Cardiac fibroblast (primary cell): ENCODE data around the gene EPB41L2.

Source experiments
- DNase-seq, 2 donors: peaks; one replicate each; pipeline versions ENCODE4 v3.0.0 to v3.0.0-alpha.2; 2010; ENCODE audit warnings: low read depth in 2 of 2
- H3K4me3 ChIP-seq, 2 donors: replicated peaks in 1 of 2; 1 replicate in 1 of 2; 2 replicates in 1 of 2; pipeline ENCODE4 v1.5.1; 2011; ENCODE audit warnings: low read depth in 2 of 2, low read length in 2 of 2, mild to moderate bottlenecking in 2 of 2, moderate library complexity in 1 of 2
- TF ChIP-seq, protein P1 (sequence below): IDR thresholded peaks from one replicate; pipeline ENCODE4 v1.5.1; 2011; ENCODE audit warnings: low read depth, mild to moderate bottlenecking, low read length, inconsistent platforms

EPB41L2 gene

DNA sequence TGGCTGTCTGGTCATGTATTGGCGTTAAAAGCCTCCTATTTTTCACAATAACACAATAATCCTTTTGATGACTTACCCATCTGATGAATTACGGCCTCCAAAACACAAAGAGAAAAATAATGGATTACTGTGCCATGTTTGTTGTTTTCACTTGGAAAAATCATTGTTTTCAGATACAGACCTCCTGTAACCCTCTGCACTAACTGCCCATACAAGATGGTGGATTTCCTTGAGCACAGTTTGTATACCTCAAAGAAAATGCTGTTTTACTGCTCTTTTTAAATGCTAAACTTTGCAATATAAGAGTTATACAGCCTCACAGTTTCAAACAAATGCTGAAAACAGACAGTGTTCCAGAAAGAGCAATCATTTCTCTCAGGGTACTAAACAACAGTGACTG is 174.8 kb downstream of the EPB41L2 start:
- DNase-seq: no peak
- TF ChIP-seq, protein P1, sequence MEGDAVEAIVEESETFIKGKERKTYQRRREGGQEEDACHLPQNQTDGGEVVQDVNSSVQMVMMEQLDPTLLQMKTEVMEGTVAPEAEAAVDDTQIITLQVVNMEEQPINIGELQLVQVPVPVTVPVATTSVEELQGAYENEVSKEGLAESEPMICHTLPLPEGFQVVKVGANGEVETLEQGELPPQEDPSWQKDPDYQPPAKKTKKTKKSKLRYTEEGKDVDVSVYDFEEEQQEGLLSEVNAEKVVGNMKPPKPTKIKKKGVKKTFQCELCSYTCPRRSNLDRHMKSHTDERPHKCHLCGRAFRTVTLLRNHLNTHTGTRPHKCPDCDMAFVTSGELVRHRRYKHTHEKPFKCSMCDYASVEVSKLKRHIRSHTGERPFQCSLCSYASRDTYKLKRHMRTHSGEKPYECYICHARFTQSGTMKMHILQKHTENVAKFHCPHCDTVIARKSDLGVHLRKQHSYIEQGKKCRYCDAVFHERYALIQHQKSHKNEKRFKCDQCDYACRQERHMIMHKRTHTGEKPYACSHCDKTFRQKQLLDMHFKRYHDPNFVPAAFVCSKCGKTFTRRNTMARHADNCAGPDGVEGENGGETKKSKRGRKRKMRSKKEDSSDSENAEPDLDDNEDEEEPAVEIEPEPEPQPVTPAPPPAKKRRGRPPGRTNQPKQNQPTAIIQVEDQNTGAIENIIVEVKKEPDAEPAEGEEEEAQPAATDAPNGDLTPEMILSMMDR: no peak
- H3K4me3 ChIP-seq: no peak overlapping the region

DNA sequence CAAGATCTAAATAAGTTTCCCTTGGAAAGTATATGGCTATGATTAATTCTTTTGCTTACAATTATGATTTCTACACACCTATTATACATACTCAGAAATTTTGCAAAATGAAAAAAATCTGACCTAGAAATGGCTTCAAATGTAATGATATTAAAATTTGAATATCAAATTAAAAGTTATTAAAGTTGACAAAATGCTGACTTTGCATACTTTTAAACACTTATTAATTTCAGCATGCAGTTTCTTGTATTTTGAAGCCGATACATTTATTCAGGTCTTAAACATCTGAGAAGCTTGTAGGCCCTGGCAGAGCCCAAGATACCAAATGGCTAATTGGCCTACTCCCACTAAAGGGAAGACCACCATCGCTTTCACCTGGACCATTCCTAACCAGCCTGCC is 176.1 kb downstream of the EPB41L2 start:
- TF ChIP-seq, protein P1: no peak
- no peak for DNase-seq
- H3K4me3 ChIP-seq: no peak overlapping the region

DNA sequence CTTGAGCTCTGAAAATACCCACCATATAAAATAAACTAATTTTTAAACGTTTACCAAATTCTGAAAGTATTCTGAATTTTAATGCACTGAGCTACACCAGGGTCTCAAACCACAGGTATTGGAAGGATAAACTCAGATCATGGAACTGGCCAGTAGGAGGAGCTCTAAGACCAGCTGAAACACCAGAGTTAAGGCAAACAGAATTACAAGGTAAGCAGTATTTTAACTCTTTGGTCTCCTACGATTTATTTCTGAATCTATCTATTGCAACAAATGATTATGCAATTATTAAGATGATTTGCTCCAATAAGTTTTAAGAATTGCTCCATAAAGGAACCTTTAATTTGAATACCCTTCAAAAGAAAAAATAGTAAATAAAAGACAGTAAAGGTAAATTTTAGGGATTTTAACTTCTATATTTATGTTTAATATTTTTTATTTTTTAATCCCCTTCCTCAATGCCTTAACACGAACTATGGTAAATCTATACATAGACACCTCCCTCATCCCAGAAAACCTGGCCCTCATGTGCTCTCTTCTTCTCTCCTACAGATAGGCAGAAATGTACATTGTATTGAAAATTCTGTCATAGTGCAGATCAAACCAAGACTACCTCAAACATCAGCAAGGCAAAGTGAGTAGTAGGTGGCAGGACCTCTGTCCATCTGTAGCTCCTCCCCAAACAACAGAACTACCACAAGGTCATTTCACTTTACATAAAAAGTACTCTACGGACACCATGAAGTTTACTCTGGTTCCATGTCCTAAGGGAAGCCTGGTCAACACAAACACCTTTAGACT is 177.5 kb downstream of the EPB41L2 start:
- H3K4me3 ChIP-seq: no peak overlapping the region
- TF ChIP-seq, protein P1: peak; percentile 74
- DNase-seq: peak; percentile 87 to 91

DNA sequence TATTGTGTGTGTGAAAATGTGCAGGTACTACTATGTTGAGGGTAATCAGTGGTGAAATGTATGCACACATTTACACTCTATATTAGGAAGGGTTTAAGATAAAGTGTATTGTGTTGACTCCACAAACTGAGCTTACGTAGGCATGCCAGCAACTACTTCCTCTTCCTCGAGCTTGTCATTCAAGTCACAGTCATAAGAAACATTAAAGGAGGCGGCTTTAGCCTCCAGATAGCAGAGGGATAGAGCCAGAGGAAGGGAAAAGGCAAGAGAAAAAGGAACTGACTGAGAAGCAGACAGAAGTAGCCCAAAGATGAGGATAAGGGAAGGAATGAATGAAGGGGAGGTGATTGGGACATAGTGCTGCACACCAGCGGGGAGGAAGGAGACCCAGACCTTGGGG is 180.7 kb downstream of the EPB41L2 start:
- TF ChIP-seq, protein P1: no peak
- no peak for DNase-seq
- no peak overlapping the region for H3K4me3 ChIP-seq

DNA sequence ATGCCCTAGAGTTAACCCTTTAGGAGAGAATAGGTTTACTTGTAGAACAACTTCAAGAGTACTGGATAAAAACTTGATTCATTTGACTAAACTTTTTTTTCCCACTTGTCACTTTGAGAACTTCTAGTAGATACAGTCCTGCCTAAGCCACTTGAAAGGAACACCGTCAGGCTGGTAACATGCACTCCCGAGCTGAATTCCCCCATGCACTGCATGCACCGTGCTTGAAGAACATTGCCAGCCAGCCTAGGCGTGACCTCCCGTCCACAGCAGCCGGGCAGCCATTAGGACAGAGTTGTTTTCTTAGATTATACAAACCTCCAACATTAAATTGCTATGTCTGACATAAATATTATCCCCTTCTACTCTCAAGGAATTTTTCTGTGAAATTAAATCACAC is 183.2 kb downstream of the EPB41L2 start:
- TF ChIP-seq, protein P1: no peak

DNA sequence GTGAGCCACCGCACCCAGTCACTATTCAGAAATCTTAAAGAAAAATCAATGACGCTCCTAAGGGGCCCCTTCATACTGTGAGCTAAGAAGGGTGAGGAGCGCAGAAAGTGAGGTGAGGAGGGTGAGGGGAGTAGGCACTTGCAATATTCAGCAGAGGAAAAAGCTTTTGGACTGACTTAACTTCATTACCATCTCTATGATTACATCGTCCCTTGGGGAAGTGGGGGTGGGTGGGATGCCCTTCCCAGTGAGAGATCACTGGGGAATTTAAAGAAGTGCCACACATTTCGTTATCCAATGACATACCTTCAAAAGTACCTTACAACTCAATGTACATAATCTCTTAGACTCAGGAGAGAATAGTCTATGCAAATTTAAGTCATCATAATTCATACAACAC is 189.3 kb downstream of the EPB41L2 start:
- DNase-seq: no peak
- H3K4me3 ChIP-seq: no peak overlapping the region
- TF ChIP-seq, protein P1: no peak

More for the DNA sequence above, 183.2 kb downstream of the EPB41L2 start:
- no peak for DNase-seq
- no peak overlapping the region for H3K4me3 ChIP-seq
